Muscle layer of colon (tissue), 2 donors: ENCODE results near the gene GATM.

Experiments
- H3K27ac ChIP-seq: one replicate; pipeline ENCODE4 v1.7.0; 2013; ENCODE audit warnings: low read depth, mild to moderate bottlenecking, low read length, moderate library complexity
- H3K27me3 ChIP-seq, 2 donors: one replicate each; pipeline ENCODE4 v1.7.0; 2013; ENCODE audit warnings: low read length in 2 of 2, mild to moderate bottlenecking in 2 of 2; ENCODE audit not compliant: insufficient read depth in 2 of 2, control insufficient read depth in 1 of 2
- H3K36me3 ChIP-seq: one replicate; pipeline ENCODE4 v1.7.0; 2013; ENCODE audit warnings: mild to moderate bottlenecking, low read length; ENCODE audit not compliant: insufficient read depth
- H3K4me1 ChIP-seq: one replicate; pipeline ENCODE4 v1.7.0; 2013; ENCODE audit warnings: mild to moderate bottlenecking, low read length; ENCODE audit not compliant: insufficient read depth
- H3K4me3 ChIP-seq, 2 donors: one replicate each; pipeline ENCODE4 v1.7.0; 2013; ENCODE audit warnings: low read length in 2 of 2, low read depth in 1 of 2, mild to moderate bottlenecking in 1 of 2, moderate library complexity in 1 of 2
- H3K9ac ChIP-seq: one replicate; pipeline ENCODE4 v1.7.0; 2013; ENCODE audit warnings: low read length
- H3K9me3 ChIP-seq: one replicate; pipeline ENCODE4 v1.7.0; 2013; ENCODE audit warnings: mild to moderate bottlenecking, low read length
- donor health status: abdominal sarcoma.
- donor health status: Adenocarcinoma of cecum.

The GATM gene

GRCh38 chr15:45347033-45347432, 31.3 kb downstream of the GATM start:
- H3K9ac ChIP-seq: no peak overlapping the region
- H3K27ac ChIP-seq: no peak overlapping the region
- H3K4me3 ChIP-seq: no peak overlapping the region
- H3K27me3 ChIP-seq: no peaks in the 10 kb centered on the region
- H3K9me3 ChIP-seq: no peaks in the 10 kb centered on the region
- no peaks in the 10 kb centered on the region for H3K4me1 ChIP-seq
- H3K36me3 ChIP-seq: no peaks in the 10 kb centered on the region

GRCh38 chr15:45346381-45346780, 32.0 kb downstream of the GATM start:
- no peaks in the 10 kb centered on the region for H3K9me3 ChIP-seq
- no peak overlapping the region for H3K27ac ChIP-seq
- no peaks in the 10 kb centered on the region for H3K27me3 ChIP-seq
- H3K4me3 ChIP-seq: no peak overlapping the region
- H3K36me3 ChIP-seq: no peaks in the 10 kb centered on the region
- H3K9ac ChIP-seq: no peak overlapping the region
- no peaks in the 10 kb centered on the region for H3K4me1 ChIP-seq

GRCh38 chr15:45343258-45343860, 35.0 kb downstream of the GATM start:
- H3K36me3 ChIP-seq: no peaks in the 10 kb centered on the region
- H3K9ac ChIP-seq: no peak overlapping the region
- H3K27ac ChIP-seq: no peak overlapping the region
- no peaks in the 10 kb centered on the region for H3K9me3 ChIP-seq
- H3K4me3 ChIP-seq: no peak overlapping the region
- no peaks in the 10 kb centered on the region for H3K4me1 ChIP-seq
- H3K27me3 ChIP-seq: no peaks in the 10 kb centered on the region

DNA sequence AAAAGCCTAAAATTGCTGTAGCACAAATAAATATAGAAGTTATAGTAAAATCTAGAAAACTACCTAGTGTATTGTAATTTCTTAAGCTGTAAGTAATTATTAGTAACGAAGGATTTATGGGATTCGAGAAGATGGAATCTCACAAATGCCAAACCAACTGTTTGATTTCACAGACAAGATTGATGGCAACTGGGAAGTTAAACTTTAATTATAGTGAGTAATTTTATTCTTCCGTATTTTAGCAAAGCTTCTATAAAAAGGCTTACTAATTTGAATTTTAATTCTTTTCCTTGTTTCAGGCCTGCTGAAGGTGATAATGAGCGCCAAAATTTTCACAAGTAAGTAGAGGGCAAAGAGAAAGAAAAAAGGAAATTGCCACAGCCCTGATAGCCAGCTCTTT, 36.6 kb downstream of the GATM start:
- H3K4me3 ChIP-seq: no peak overlapping the region
- H3K9me3 ChIP-seq: no peaks in the 10 kb centered on the region
- H3K36me3 ChIP-seq: no peaks in the 10 kb centered on the region
- no peak overlapping the region for H3K9ac ChIP-seq
- no peaks in the 10 kb centered on the region for H3K4me1 ChIP-seq
- no peak overlapping the region for H3K27ac ChIP-seq
- H3K27me3 ChIP-seq: no peaks in the 10 kb centered on the region

GRCh38 chr15:45340429-45340828, 37.9 kb downstream of the GATM start:
- Histone ChIP-seq H3K4me3 (no peak overlapping the region), H3K27me3 (no peaks in the 10 kb centered on the region), H3K4me1 (no peaks in the 10 kb centered on the region), H3K9me3 (no peaks in the 10 kb centered on the region), H3K27ac (no peak overlapping the region), H3K36me3 (no peaks in the 10 kb centered on the region), H3K9ac (no peak overlapping the region)

DNA sequence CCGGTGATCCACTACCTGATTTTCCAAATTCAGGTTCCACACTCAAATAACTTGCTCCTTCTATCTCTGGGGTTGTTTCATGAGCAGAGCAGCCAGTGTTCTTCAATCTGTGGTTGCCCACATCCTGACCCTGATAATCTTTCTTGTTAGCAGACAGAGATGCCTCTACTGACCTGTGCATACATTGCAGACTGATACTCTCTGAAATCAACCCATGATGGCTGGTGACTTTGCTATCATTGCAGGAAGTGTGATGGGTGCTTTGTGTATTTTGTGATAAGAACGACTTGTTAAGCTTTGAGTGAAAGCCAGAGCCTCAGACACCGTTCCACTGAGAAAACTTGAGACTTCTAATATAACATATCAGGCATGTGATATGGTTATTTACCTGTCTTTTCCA, 39.9 kb downstream of the GATM start:
- Histone ChIP-seq H3K36me3 (no peaks in the 10 kb centered on the region), H3K4me1 (no peaks in the 10 kb centered on the region), H3K27me3 (no peaks in the 10 kb centered on the region), H3K4me3 (no peak overlapping the region), H3K9me3 (no peaks in the 10 kb centered on the region), H3K9ac (no peak overlapping the region), H3K27ac (no peak overlapping the region)

- H3K27ac ChIP-seq: no peak overlapping the region
- H3K27me3 ChIP-seq: no peaks in the 10 kb centered on the region
- no peaks in the 10 kb centered on the region for H3K4me1 ChIP-seq
- H3K36me3 ChIP-seq: no peaks in the 10 kb centered on the region
- no peak overlapping the region for H3K4me3 ChIP-seq
- no peaks in the 10 kb centered on the region for H3K9me3 ChIP-seq
- H3K9ac ChIP-seq: no peak overlapping the region
Measured at GRCh38 chr15:45337224-45337623, 41.1 kb downstream of the GATM start.

DNA sequence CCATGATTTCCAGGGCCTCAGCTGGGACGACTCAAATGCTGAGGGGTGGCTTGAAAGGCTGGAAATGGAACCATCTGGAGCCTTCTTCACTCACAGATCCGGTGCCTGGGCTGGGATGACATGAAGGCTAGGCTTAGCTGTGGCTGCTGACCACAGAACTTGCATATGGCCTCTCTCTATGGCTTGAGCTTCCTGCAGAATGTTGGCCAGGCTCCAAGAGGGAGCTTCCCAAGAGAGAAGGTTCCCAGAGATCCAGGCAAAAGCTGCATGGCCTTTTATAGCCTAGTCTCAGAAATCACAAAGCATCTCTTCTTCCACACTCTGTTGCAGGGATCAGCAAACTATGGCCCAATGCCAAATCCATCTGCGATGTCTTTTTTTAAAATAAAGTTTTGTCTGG, 44.8 kb downstream of the GATM start:
- Histone ChIP-seq H3K9ac (no peak overlapping the region), H3K27ac (no peak overlapping the region), H3K27me3 (no peaks in the 10 kb centered on the region), H3K36me3 (no peaks in the 10 kb centered on the region), H3K4me1 (no peaks in the 10 kb centered on the region), H3K9me3 (no peaks in the 10 kb centered on the region), H3K4me3 (no peak overlapping the region)

- H3K27me3 ChIP-seq: no peaks in the 10 kb centered on the region
- no peaks in the 10 kb centered on the region for H3K36me3 ChIP-seq
- no peak overlapping the region for H3K27ac ChIP-seq
- H3K9me3 ChIP-seq: no peaks in the 10 kb centered on the region
- H3K9ac ChIP-seq: no peak overlapping the region
- no peaks in the 10 kb centered on the region for H3K4me1 ChIP-seq
- H3K4me3 ChIP-seq: no peak overlapping the region
Measured at GRCh38 chr15:45332694-45333093, 45.6 kb downstream of the GATM start.

GRCh38 chr15:45331972-45332371, 46.4 kb downstream of the GATM start:
- H3K4me3 ChIP-seq: no peak overlapping the region
- H3K9ac ChIP-seq: no peak overlapping the region
- H3K27me3 ChIP-seq: no peaks in the 10 kb centered on the region
- H3K36me3 ChIP-seq: no peaks in the 10 kb centered on the region
- no peaks in the 10 kb centered on the region for H3K9me3 ChIP-seq
- H3K27ac ChIP-seq: no peak overlapping the region
- no peaks in the 10 kb centered on the region for H3K4me1 ChIP-seq

GRCh38 chr15:45328663-45329062, 49.7 kb downstream of the GATM start:
- Histone ChIP-seq H3K27me3 (no peaks in the 10 kb centered on the region), H3K9ac (no peak overlapping the region), H3K4me3 (no peak overlapping the region), H3K27ac (no peak overlapping the region), H3K9me3 (no peaks in the 10 kb centered on the region), H3K4me1 (no peaks in the 10 kb centered on the region), H3K36me3 (no peaks in the 10 kb centered on the region)

DNA sequence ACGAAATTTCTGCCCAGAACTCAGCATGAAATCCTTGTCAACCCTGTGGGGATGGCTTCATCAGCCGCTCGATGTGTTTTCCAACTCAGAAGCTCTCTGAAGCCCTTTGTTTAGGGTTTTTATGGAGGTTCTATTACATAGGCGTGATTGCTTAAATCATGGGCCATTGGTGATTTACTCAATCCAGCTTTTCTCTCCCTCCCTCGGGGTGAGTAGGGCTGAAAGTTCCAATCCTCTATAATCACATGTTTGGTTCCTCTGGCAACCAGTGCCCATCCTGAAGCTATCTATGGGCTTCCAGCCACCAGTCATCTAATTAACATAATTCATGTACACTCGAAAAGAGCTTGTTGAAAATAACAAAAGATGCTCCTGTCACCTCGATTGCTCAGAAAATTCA, 51.6 kb downstream of the GATM start:
- H3K4me1 ChIP-seq: no peaks in the 10 kb centered on the region
- no peaks in the 10 kb centered on the region for H3K9me3 ChIP-seq
- H3K36me3 ChIP-seq: no peaks in the 10 kb centered on the region
- H3K9ac ChIP-seq: no peak overlapping the region
- no peak overlapping the region for H3K4me3 ChIP-seq
- no peaks in the 10 kb centered on the region for H3K27me3 ChIP-seq
- no peak overlapping the region for H3K27ac ChIP-seq
